Mesenteric fat pad (tissue), 1 donor: ENCODE data around the gene CITED2. TPM values are rescaled to one million over a fixed set of nuclear protein-coding genes. Genes with fewer than 3 reads are reported as not detected.
A peak's percentile ranks its signal among the peaks of the same experiment; 100 is the strongest.
"Not testable (repeated sequence)": the region's sequence is repeated elsewhere in the genome, so short reads cannot be mapped to it uniquely, and the experiment has no call there.

Experiments used
- DNase-seq: peaks from one replicate; pipeline ENCODE4 v3.0.0-alpha.2; 2020; ENCODE audit warnings: low spot score
- long read RNA-seq: library from polyadenylated mRNA; unstranded; transcript quantifications from one replicate; pipeline ENCODE4 v2.0.0, GENCODE V29; 2020
- total RNA-seq: library from RNA; stranded (reverse); fragmentation: NEBNext Ultra II Directional; extraction: Animal tissue kit (Norgen Biotek cat#: 25700); gene quantifications from one replicate; pipeline ENCODE4 v1.2.1, GENCODE V29; 2021
- donor health status: DM: yes; HTN: yes; CAD: no.

The CITED2 gene
- 70.8 TPM for total RNA-seq
- long read RNA-seq, partial matches to known transcripts: 0 of 1 reads
- long read RNA-seq, other reads (novel, unspliced or antisense): 0 of 1 reads

- DNase-seq: peak; percentile 98
Observed at GRCh38 chr6:139374357-139375225, at the start of gene CITED2. CITED2 (minus strand) TSS chr6:139374648; CDS start chr6:139373944, 704 bp downstream.

- DNase-seq: no peak
Observed at GRCh38 chr6:139423037-139423703, 48.7 kb upstream of the CITED2 start.

GRCh38 chr6:139422105-139423036 lies 47.9 kb upstream of the CITED2 start:
- no peak for DNase-seq

- DNase-seq: no peak
Observed at GRCh38 chr6:139418481-139419132, 44.2 kb upstream of the CITED2 start.

GRCh38 chr6:139416146-139416545 lies 41.7 kb upstream of the CITED2 start:
- DNase-seq: no peak

- no peak for DNase-seq
Observed at GRCh38 chr6:139415365-139415764, 40.9 kb upstream of the CITED2 start.

GRCh38 chr6:139412103-139412502 lies 37.7 kb upstream of the CITED2 start:
- DNase-seq: not testable (repeated sequence)

GRCh38 chr6:139409026-139409425 lies 34.6 kb upstream of the CITED2 start:
- no peak for DNase-seq

- DNase-seq: no peak
Observed at GRCh38 chr6:139407718-139408222, 33.3 kb upstream of the CITED2 start.

- DNase-seq: no peak
Observed at GRCh38 chr6:139406577-139407343, 32.3 kb upstream of the CITED2 start.

- no peak for DNase-seq
Observed at GRCh38 chr6:139402876-139403386, 28.5 kb upstream of the CITED2 start.

GRCh38 chr6:139398658-139399057 lies 24.2 kb upstream of the CITED2 start:
- no peak for DNase-seq

GRCh38 chr6:139395891-139396301 lies 21.4 kb upstream of the CITED2 start:
- DNase-seq: no peak

- no peak for DNase-seq
Observed at GRCh38 chr6:139395371-139395770, 20.9 kb upstream of the CITED2 start.

GRCh38 chr6:139394027-139394649 lies 19.7 kb upstream of the CITED2 start:
- DNase-seq: no peak

GRCh38 chr6:139392794-139393193 lies 18.3 kb upstream of the CITED2 start:
- no peak for DNase-seq

GRCh38 chr6:139391709-139392108 lies 17.3 kb upstream of the CITED2 start:
- DNase-seq: no peak

GRCh38 chr6:139390447-139390846 lies 16.0 kb upstream of the CITED2 start:
- DNase-seq: no peak

GRCh38 chr6:139388384-139388783 lies 13.9 kb upstream of the CITED2 start:
- DNase-seq: no peak
